HG02623 (cell line): ENCODE measurements around the gene MBD4.

Experiments used
- ATAC-seq: cut with Tn5 transposase; IDR thresholded peaks from one replicate; pipeline ENCODE4 v1.9.1; 2021; ENCODE audit warnings: moderate library complexity; ENCODE audit not compliant: unreplicated experiment

MBD4 gene

DNA sequence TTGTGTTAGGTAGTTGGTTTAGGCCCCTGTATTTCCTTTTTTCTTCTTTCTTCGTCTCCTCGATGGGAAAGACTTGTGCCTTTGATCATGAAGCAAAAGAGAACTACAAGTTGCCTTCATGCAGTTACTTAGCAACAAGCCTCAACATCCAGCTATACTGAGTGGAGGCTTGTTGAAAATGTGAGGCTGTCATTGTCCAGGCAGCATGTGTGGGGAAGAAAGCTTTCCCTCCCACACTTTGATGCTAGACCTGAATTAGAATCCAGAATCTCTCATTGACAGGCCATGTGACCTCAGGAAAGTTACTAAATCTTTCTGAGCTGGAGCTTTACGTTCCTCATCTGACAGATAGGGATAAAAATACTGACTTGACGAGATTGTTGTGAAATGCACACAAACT is 24.0 kb upstream of the MBD4 start:
- ATAC-seq = no peak

DNA sequence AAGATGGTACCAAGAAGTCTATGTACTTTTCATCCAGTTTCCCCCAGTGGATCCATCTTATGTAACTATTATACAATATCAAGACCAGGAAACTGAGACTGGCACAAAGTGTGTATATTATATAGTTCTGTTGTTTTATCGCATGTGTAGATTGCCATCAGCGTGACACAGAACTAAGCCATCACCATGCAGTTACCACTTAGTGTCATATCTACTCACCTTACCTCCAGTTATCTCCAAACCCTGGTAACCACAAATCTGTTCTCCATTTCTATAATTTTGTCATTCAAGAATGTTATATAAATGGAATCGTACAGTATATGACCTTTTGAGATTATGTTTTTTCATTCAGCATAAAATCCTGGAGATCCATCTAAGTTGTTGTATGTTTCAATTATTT is 23.3 kb upstream of the MBD4 start:
- no peak for ATAC-seq

DNA sequence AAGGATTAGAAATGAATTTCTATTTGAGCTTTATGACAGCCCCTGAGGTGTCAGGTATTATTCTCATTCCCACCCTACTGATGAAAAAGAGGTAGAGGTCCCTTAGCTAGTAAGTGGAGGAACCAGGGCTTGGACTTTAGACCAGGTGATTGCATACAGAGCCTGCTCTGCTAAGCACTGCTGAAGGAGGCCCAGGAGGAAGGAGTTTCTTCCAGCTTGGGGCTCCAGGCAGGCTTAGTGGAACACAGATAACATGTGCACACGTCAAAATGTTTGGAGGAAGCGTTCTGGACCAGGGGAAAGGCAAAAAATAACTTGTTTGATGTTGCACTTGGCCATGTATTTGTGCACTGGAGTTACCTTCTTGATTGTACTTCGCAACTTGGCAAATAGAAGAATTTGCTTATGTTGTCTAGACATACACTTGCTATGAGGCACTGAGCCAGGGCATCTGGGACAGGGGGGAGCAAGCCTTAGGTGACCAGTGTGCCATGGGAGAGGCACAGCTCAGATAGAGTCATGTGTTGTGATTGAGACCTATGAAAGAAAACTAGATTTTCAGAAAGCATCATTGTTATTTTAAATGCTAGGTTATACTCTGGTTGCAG is 22.7 kb upstream of the MBD4 start:
- no peak for ATAC-seq

DNA sequence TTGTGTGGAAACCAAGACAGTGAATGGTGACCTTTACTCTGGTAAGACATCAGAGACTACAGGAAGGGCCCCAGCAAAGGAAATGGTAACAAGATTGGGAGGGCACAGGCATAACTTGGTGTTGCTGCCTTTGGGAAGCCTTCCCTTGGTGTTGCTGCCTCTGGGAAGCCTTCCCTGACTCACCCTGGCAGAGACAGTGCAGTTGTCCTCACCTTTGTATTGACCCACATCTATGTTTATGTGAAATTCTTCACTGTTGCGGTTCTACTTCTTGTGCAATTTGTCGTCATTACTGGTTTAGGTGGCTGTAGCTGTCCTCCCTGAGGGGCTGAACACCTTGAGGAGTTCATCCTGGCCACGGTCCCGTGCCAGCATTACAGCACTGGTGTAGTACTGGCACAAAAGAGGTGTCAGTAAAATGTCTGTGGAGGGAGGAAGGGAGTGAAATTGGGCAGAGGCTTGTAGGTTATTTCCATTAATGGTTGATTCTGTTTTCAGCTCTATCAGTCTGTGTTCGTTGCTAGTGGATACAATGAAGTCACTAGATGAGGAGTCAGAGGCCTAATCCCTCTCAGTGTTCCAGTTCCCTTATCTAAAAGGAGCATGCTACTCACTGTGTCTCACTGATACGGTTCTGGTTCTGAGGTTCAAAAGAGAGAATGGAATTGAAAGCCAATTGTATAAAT is 21.9 kb upstream of the MBD4 start:
- no peak for ATAC-seq

DNA sequence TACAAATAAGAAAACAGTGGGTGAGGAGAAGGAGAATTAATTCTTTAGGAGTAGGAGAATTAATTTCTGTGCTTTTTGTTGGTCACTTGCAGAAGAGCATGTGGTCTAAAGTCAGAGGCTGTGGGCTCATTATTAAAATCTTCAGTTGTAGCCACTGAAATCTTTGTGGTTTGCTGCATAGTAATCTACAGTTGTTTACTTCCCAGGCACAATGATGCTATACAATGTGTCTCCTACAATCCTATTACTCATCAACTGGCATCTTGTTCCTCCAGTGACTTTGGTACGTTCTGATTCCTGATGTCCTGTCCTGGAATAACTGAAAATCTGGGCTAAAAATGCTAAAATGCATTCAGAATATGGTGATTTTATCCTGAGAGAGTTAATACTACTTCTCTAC is 21.3 kb upstream of the MBD4 start:
- ATAC-seq = no peak

GRCh38 chr3:129460572-129460971 is 20.8 kb upstream of the MBD4 start:
- no peak for ATAC-seq

DNA sequence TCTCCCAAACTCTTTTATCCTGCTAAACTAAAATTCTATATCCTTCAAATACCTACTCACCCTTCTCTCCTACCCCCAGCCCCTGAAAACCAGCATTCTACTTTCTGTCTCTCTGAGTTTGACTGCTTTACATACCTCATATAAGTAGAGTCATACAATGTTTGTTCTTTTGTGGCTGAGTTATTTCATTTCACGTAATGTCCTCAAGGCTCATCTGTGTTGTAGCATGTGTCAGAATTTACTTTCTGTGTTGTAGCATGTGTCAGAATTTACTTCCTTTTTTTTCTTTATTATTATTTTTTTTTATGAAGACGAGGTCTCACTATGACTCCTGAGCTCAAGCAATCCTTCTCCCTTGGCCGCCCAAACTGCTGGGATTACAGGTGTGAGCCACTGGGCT is 20.4 kb upstream of the MBD4 start:
- ATAC-seq = no peak

- ATAC-seq = no peak
These were observed 14.0 kb upstream of the MBD4 start for GRCh38 chr3:129453732-129454131.

- no peak for ATAC-seq
These were observed 9.7 kb upstream of the MBD4 start for GRCh38 chr3:129449279-129450115.

DNA sequence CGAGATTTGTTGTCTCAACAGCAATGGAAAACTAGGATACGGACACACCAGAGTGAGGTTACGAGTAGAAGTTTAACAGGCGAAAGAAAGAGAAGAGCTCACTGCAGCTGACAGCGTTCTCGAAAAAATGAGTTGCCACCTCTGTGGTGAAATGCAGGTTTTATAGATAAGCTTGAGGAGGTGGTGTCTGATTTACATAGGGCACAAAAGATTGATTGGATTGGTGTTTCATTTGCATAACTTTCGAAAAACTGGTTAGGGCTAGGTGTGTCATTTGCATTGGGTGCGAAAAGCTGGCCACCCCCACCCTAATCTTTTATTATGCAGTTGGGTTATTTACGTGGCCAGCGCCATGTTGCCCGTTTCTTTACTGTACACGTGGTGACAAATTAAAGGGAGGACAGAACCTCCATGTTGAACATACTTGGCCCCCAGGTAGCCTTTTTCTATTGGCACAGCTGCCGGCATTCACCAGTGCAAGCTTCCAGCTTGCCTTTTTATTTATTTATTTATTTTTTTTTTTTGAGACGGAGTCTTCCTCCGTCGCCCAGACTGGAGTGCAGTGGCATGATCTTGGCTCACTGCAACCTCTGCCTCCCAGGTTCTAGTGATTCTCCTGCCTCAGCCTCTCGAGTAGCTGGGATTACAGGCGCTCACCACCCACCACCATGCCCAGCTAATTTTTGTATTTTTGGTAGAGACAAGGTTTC is 8.6 kb upstream of the MBD4 start:
- no peak for ATAC-seq

DNA sequence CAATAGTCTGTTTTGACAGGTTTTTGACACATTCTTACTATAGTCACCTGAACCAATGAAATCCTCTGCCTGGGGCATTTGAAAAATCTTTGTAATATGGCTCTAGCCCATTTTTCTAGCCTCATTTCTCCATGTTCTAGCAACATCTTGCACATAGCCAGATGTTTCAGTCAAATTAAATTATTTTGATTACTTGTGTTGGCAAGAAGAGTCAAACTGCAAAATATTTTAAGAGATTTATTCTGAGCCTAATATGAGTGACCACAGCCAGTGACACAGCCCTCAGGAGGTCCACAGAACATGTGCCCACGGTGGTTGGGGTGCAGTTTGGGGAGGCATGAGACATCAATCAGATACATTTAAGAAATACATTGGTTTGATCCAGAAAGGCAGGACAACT is 7.2 kb upstream of the MBD4 start:
- ATAC-seq = no peak

DNA sequence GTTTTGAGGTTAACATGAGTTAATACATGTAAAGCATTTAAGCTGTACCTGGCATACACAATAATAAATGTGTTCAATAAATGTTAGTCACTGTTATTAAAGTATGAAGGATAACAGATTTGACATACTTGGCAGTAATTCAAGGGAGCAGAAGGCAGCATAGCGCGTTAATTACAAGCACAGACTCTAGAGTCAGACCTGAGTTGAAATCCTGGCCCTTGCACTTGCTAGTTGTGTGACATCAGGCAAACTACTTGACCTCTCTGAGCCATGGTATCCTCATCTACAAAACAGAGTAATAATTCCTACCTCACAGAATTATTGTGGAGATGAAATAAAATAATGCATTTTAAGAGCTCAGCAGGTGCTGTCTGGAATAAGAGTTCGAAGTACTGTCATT is 5.7 kb upstream of the MBD4 start:
- no peak for ATAC-seq

DNA sequence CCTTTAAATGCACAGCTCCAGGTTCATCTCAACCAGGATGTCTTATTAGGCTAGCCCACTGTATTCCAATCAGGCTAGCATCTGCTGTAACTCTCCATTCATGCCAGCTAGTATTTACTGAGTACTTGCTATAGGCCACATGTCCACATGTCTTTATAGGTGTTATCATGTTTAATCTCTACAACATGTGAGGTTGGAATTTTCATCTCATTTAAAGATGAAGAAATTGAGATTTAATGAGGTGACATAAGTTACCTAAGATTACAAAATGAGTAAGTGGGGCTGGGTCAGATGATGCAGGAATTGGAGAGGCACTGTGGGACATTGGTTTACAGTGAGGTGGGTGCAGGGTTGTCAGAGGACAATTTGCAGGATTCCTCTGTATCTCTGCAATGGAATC is 3.2 kb upstream of the MBD4 start:
- ATAC-seq = no peak

DNA sequence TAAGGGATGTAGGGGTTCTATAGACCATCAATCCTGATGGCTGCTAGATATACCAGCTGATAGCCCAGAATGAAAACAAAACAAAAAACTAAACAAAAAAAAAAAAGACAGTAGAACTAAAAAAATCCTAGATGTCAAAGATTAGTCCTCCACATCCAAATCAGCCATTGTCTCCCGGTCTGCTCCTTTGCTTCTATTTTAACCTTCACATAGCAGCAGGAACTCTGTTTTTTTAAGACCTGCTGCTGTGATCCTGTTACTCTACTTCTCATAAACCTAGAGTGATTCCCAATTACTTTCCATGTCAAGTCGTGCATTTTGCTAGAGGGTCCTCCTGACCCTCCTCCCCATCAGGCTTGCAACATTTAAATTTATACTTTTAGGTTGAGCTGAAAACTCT is 2.7 kb upstream of the MBD4 start:
- ATAC-seq = no peak

DNA sequence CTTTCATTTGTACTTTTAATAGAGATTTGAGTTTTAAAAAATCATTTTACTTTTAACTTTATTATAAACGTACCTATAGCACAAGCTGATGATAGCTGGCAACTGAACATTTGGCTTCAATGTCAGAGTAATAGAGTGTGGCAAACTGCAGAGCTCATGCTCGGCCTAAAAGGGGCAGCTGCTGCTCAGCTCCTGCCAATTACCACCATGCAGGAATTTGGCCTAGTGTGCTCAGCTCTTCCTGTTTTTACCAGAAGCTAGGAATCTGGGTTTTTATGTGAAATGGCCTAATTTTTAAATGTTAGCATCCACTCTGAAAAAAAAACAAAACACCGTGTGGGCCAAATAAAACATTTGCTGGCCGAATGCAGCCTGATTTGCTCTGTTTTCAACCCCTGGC is 2.0 kb upstream of the MBD4 start:
- ATAC-seq = no peak

GRCh38 chr3:129441215-129441614 is 1.5 kb upstream of the MBD4 start:
- ATAC-seq = no peak

- ATAC-seq = no peak
These were observed 956 bp upstream of the MBD4 start for GRCh38 chr3:129440618-129441190.

DNA sequence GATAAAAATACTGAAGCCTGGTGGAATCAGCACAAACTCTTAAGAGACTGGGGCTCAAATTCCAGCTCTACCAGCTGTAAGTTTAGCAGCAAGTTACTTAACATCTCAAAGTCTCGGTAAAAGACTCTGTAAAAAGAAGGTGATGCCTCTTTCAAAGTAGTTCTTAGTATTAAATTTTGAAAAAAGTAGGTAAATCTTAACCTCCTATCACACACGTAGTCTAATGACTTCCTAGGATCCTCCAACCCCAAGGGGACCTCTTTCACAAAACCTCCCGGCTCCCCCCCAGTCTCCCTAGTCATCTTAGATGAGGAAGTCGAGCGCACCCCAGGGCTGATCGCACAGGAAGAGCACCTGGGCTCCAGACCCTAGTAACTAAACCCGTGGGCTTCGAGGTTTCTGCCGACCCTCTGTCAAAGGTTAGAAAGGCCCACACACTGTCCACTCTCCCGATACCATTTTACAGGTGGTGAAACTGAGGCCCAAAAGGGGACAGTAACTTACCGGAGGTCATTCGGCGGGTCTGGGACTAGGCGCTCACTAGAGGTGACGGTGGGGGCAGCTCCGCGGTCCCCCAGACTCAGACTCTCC is 427 bp downstream of the MBD4 start:
- ATAC-seq = peak; percentile 6

DNA sequence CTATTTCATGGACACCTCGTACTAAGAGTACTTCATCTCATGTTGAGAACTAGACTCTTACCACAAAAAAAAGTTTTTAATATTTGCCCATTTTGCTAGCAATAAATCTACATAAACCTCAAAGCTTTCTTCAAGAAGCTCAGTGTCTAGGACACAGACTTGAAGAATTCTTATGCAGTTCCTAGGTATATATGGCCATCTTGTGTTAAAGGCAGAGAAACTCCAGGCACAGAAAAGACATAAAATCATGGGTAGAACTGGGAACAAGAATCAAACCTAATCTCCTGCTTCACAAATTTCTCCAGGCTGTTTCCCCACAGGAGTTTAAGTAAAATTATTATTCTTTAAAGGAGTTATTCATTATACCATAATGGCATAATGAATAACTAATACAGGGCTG is 4.4 kb downstream of the MBD4 start:
- no peak for ATAC-seq

GRCh38 chr3:129434140-129434539 is 5.6 kb downstream of the MBD4 start:
- no peak for ATAC-seq

DNA sequence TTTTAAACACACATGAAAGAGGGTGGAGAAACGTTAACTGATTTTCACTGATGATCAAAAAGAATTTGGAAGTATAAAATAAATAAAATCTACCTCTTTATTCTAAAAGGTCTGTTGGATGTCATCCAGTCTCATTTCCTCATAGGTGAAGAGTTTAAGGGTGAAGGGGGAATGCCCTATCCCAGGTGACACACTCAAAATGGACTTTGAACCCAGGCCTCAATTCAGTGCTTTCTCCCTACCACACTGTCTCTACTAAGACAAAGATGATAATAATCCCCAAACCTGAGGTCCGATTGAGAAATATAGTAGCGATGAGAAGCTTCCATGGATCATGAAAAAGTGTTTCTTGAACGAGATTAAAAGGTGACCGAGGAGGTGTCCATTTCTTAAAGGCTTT is 6.2 kb downstream of the MBD4 start:
- ATAC-seq = no peak
